Right renal pelvis (tissue), 4 donors: ENCODE data around the gene EMID1. TPM values are rescaled to one million over a fixed set of nuclear protein-coding genes. Genes with fewer than 3 reads are reported as not detected.
A peak's percentile ranks its signal among the peaks of the same experiment; 100 is the strongest.
"Not testable (repeated sequence)": the region's sequence is repeated elsewhere in the genome, so short reads cannot be mapped to it uniquely, and the experiment has no call there.

Experiments
- DNase-seq, 4 donors: peaks; one replicate each; pipeline ENCODE4 v3.0.0-alpha.2; 2013; ENCODE audit warnings: low read depth in 4 of 4, low spot score in 3 of 4, missing footprints in 1 of 4
- polyA plus RNA-seq, 4 donors: library from polyadenylated mRNA; unstranded; fragments of 120-200 nt; gene quantifications; one replicate each; pipeline ENCODE4 v1.2.1, GENCODE V29; 2013; ENCODE audit not compliant: insufficient read length in 4 of 4

EMID1 gene
- polyA plus RNA-seq, 4 donors: 73.9 to 115 (median 78.5) TPM

- peak in 2 of 4 donors; percentile 70 to 78 for DNase-seq
Measured at GRCh38 chr22:29208879-29209623, 3.4 kb downstream of the EMID1 start.

- DNase-seq: no peak
Measured at GRCh38 chr22:29209624-29209929, 3.9 kb downstream of the EMID1 start.

- no peak for DNase-seq
Measured at GRCh38 chr22:29211066-29211465, 5.4 kb downstream of the EMID1 start.

- no peak for DNase-seq
Measured at GRCh38 chr22:29211466-29211865, 5.8 kb downstream of the EMID1 start.

- no peak for DNase-seq
Measured at GRCh38 chr22:29212743-29213142, 7.0 kb downstream of the EMID1 start.

GRCh38 chr22:29213493-29213892, 7.8 kb downstream of the EMID1 start:
- DNase-seq: peak in 1 of 4 donors; percentile 56

- no peak for DNase-seq
Measured at GRCh38 chr22:29214232-29214631, 8.5 kb downstream of the EMID1 start.

GRCh38 chr22:29215012-29215860, 9.5 kb downstream of the EMID1 start:
- DNase-seq: no peak

- DNase-seq: no peak
Measured at GRCh38 chr22:29216011-29216872, 10.5 kb downstream of the EMID1 start.

GRCh38 chr22:29216873-29217666, 11.4 kb downstream of the EMID1 start:
- DNase-seq: no peak

- no peak for DNase-seq
Measured at GRCh38 chr22:29217827-29218757, 12.4 kb downstream of the EMID1 start.

GRCh38 chr22:29218758-29219408, 13.2 kb downstream of the EMID1 start:
- DNase-seq: no peak

- not testable (repeated sequence) for DNase-seq
Measured at GRCh38 chr22:29219409-29219782, 13.7 kb downstream of the EMID1 start.

GRCh38 chr22:29219881-29220670, 14.4 kb downstream of the EMID1 start:
- no peak for DNase-seq

GRCh38 chr22:29224121-29224858, 18.6 kb downstream of the EMID1 start:
- DNase-seq: no peak

- DNase-seq: no peak
Measured at GRCh38 chr22:29224859-29225410, 19.2 kb downstream of the EMID1 start.
